GM12878 (cell line): Measurements from ENCODE around the gene TMEM250. TPM values are rescaled to one million over a fixed set of nuclear protein-coding genes. Genes with fewer than 3 reads are reported as not detected.

ENCODE experiments used
- ATAC-seq: fragments of 200-7000 bp; cut with Tn5 transposase; 3 replicates; pipeline ENCODE4 v1.9.1; 2020; ENCODE audit warnings: mild to moderate bottlenecking, moderate library complexity
- BruUV-seq: library from RNA; stranded (reverse); fragments of 400-500 nt; replicated peaks from 2 replicates; lab custom pipeline; 2021; lab: Mats Ljungman, UMichigan
- CTCF ChIA-PET: fragments of 300-600 bp; sonication (Branson Sonifier 250); formaldehyde crosslinking; extraction: SDS; loops from one replicate; lab custom pipeline; 2021; ENCODE audit warnings: inconsistent platforms; lab: Yijun Ruan, JAX
- POLR2A ChIA-PET: fragments of 350-600 bp; formaldehyde crosslinking; extraction: SDS; loops from one replicate; lab custom pipeline; 2021; ENCODE audit warnings: inconsistent platforms; lab: Charles Lee
- RAD21 ChIA-PET: fragments of 300-600 bp; sonication (Branson Sonifier 250); formaldehyde crosslinking; loops from one replicate; lab custom pipeline; 2023; ENCODE audit warnings: antibody characterized with exemption; ENCODE audit not compliant: unreplicated experiment; lab: Charles Lee
- SMC1A ChIA-PET: fragments of 300-600 bp; sonication (Branson Sonifier 250); formaldehyde crosslinking; loops from one replicate; lab custom pipeline; 2023; ENCODE audit not compliant: unreplicated experiment, uncharacterized antibody; lab: Charles Lee
- DNase-seq: peaks from one replicate; pipeline ENCODE4 v3.0.0-alpha.2; 2011; ENCODE audit warnings: low read depth, low spot score
- FAIRE-seq: peaks from 3 replicates; lab custom pipeline; 2011; peaks lifted over from hg19 to GRCh38; lab: Jason Lieb, UNC
- H2AFZ ChIP-seq: 2 replicates; pipeline ENCODE4 v1.6.0; 2011; ENCODE audit warnings: low read depth, low read length, control low read depth; ENCODE audit not compliant: control insufficient read depth
- H3K27ac ChIP-seq: 2 replicates; pipeline ENCODE4 v1.5.1; 2011; ENCODE audit warnings: control low read depth; ENCODE audit not compliant: control insufficient read depth, insufficient read depth
- H3K27me3 ChIP-seq, 2 experiments: replicated peaks in 1 of 2; 2 replicates each; pipeline versions ENCODE4 v1.6.0 to v1.6.1; 2011; ENCODE audit warnings: low read length in 1 of 2; ENCODE audit not compliant: control insufficient read depth in 2 of 2, insufficient read depth in 2 of 2
- H3K36me3 ChIP-seq, 2 experiments: 2 replicates each; pipeline ENCODE4 v1.5.1; 2011; ENCODE audit warnings: low read length in 1 of 2; ENCODE audit not compliant: control insufficient read depth in 2 of 2, insufficient read depth in 2 of 2
- H3K4me1 ChIP-seq: 2 replicates; pipeline ENCODE4 v1.6.1; 2011; ENCODE audit warnings: mild to moderate bottlenecking, low read length, moderate library complexity, mixed read lengths; ENCODE audit not compliant: control insufficient read depth, insufficient read depth
- H3K4me2 ChIP-seq: 2 replicates; pipeline ENCODE4 v1.6.0; 2011; ENCODE audit warnings: control low read depth; ENCODE audit not compliant: control insufficient read depth, insufficient read depth
- H3K4me3 ChIP-seq: fragments of 200-600 bp; sonication (generic); 2 replicates; pipeline ENCODE4 v1.5.1; 2016
- H3K79me2 ChIP-seq: 2 replicates; pipeline ENCODE4 v1.6.0; 2011; ENCODE audit warnings: low read length; ENCODE audit not compliant: control insufficient read depth, insufficient read depth
- H3K9ac ChIP-seq: 2 replicates; pipeline ENCODE4 v1.8.0; 2011; ENCODE audit warnings: low read length, control low read depth, mixed read lengths; ENCODE audit not compliant: control insufficient read depth, insufficient read depth
- H3K9me3 ChIP-seq: replicated peaks from 3 replicates; pipeline ENCODE4 v1.5.1; 2011; ENCODE audit warnings: mild to moderate bottlenecking, low read length; ENCODE audit not compliant: control insufficient read depth, insufficient read depth
- H4K20me1 ChIP-seq: 2 replicates; pipeline ENCODE4 v1.6.0; 2011; ENCODE audit not compliant: control insufficient read depth, insufficient read depth
- BCL3 ChIP-seq: IDR thresholded peaks from 2 replicates; pipeline ENCODE4 v1.6.1; 2011; ENCODE audit warnings: borderline replicate concordance, low read depth, mild to moderate bottlenecking, moderate library complexity, low read length; ENCODE audit not compliant: insufficient read depth, poor library complexity, severe bottlenecking
- BCLAF1 ChIP-seq: fragments of 450-650 bp; IDR thresholded peaks from 2 replicates; pipeline ENCODE4 v1.6.1; 2017; ENCODE audit warnings: antibody characterized with exemption, mild to moderate bottlenecking, moderate library complexity
- CEBPZ ChIP-seq: fragments of 150-350 bp; IDR thresholded peaks from 2 replicates; pipeline ENCODE4 v1.6.1; 2016; ENCODE audit warnings: low read depth, low read length
- EED ChIP-seq: sonication (generic); IDR thresholded peaks from 2 replicates; pipeline ENCODE4 v1.6.1; 2016; ENCODE audit warnings: antibody characterized with exemption, low read depth
- ETV6 ChIP-seq, 2 experiments: fragments of 450-650 bp in 1 of 2; IDR thresholded peaks in 1 of 2; conservative IDR thresholded peaks in 1 of 2; 2 replicates each; pipeline ENCODE4 v1.6.1; 2014; ENCODE audit warnings: antibody characterized with exemption in 1 of 2, borderline replicate concordance in 1 of 2, low read depth in 1 of 2, mild to moderate bottlenecking in 1 of 2, moderate library complexity in 1 of 2
- FOXM1 ChIP-seq: IDR thresholded peaks from 2 replicates; pipeline ENCODE4 v1.6.1; 2012; ENCODE audit warnings: low read depth, mild to moderate bottlenecking, inconsistent platforms, low read length, moderate library complexity
- HDAC6 ChIP-seq: fragments of 200-600 bp; sonication (generic); IDR thresholded peaks from one replicate; pipeline ENCODE4 v1.8.0; 2017; ENCODE audit warnings: antibody characterized with exemption; ENCODE audit not compliant: unreplicated experiment
- IKZF2 ChIP-seq, 2 experiments: fragments of 450-650 bp; IDR thresholded peaks; 2 replicates each; pipeline ENCODE4 v1.6.1; 2017; ENCODE audit warnings: mild to moderate bottlenecking in 2 of 2, moderate library complexity in 2 of 2
- LARP7 ChIP-seq: fragments of 450-650 bp; IDR thresholded peaks from 2 replicates; pipeline ENCODE4 v1.6.1; 2017; ENCODE audit warnings: mild to moderate bottlenecking
- NFIC ChIP-seq: IDR thresholded peaks from 2 replicates; pipeline ENCODE4 v1.6.1; 2012; ENCODE audit warnings: low read depth, mild to moderate bottlenecking, inconsistent platforms, low read length, moderate library complexity
- PML ChIP-seq: IDR thresholded peaks from 2 replicates; pipeline ENCODE4 v1.6.1; 2012; ENCODE audit warnings: low read length, inconsistent platforms
- RAD21 ChIP-seq: IDR thresholded peaks from 2 replicates; pipeline ENCODE4 v1.6.1; 2011; ENCODE audit warnings: mild to moderate bottlenecking, low read depth, low read length, moderate library complexity; ENCODE audit not compliant: insufficient read depth
- RB1 ChIP-seq: fragments of 450-650 bp; formaldehyde crosslinking; IDR thresholded peaks from 2 replicates; pipeline ENCODE4 v1.6.1; 2017; ENCODE audit warnings: mild to moderate bottlenecking, borderline replicate concordance
- RCOR1 ChIP-seq: conservative IDR thresholded peaks from 2 replicates; pipeline ENCODE4 v1.6.1; 2012; ENCODE audit warnings: low read depth, low read length, improper control_type of control experiment
- USF2 ChIP-seq: IDR thresholded peaks from 2 replicates; pipeline ENCODE4 v1.6.1; 2011; ENCODE audit warnings: low read depth, low read length, improper control_type of control experiment, borderline replicate concordance
- ZSCAN29 ChIP-seq: fragments of 450-650 bp; IDR thresholded peaks from 2 replicates; pipeline ENCODE4 v1.6.1; 2017; ENCODE audit warnings: mild to moderate bottlenecking, moderate library complexity
- WGBS: methylation state at CpG from one replicate; pipeline ENCODE4 v1.1.6; 2016; ENCODE audit warnings: low lambda C conversion rate; ENCODE audit not compliant: insufficient replicate concordance, insufficient coverage; ENCODE audit errors: missing lambda C conversion rate; 5-methylcytosine and 5-hydroxymethylcytosine counted together
- in situ Hi-C: fragments of 300-500 bp; cut with MboI; formaldehyde crosslinking; loops from 9 replicates; pipeline ENCODE4 v1.14.3; 2018; ENCODE audit warnings: mixed read lengths
- intact Hi-C: fragments of 100-400 bp; cut with micrococcal nuclease; formaldehyde crosslinking; loops from one replicate; pipeline ENCODE4 v1.14.2; 2022; ENCODE audit not compliant: unreplicated experiment
- polyA plus RNA-seq, 11 experiments: library from polyadenylated mRNA; depleted of rRNA in 4 of 11; unstranded in 6 of 11; stranded (reverse) in 5 of 11; fragments of >200 nt; fragmentation: Nextera tagmentation in 4 of 11; fragmentation: Illumina TruSeq in 1 of 11; extraction: Ambion mirVana in 4 of 11; extraction: Trizol in 1 of 11; gene quantifications; 1 replicate in 1 of 11; 2 replicates in 10 of 11; pipeline versions ENCODE4 v1.2.1 to v1.2.3, GENCODE V29; 2011 to 2016; ENCODE audit warnings: inconsistent platforms in 2 of 11, missing spikeins in 2 of 11, low read depth in 1 of 11
- total RNA-seq, 4 experiments: library from RNA; depleted of rRNA in 3 of 4; stranded (reverse); fragments of >200 nt in 3 of 4; fragmentation: Illumina TruSeq in 1 of 4; extraction: Trizol in 1 of 4; gene quantifications; 2 replicates each; pipeline versions ENCODE4 v1.2.1 to v1.2.3, GENCODE V29; 2013 to 2021

The TMEM250 gene
- total and polyA plus RNA-seq, 10 of the 15 experiments (the other 5 are each of a cell fraction or from before 2014, with no cell fraction given), result 0.39 to 39.9 (median 8.5) TPM

- peaks cover 18% of the 10 kb centered on the region for H3K4me1 ChIP-seq
- BruUV-seq, result no TSS peak
- H3K4me3 ChIP-seq, result no peak overlapping the region
- in situ Hi-C loops, result no loop called here
- H3K36me3 ChIP-seq, result peaks cover 0 to 3% of the 10 kb centered on the region in 2 experiments; a peak in 2 of 4 replicates
- peaks cover 46% of the 10 kb centered on the region for H3K79me2 ChIP-seq
- no peak overlapping the region for H2AFZ ChIP-seq
- ChIA-PET SMC1A (no interaction called here), CTCF (no interaction called here), RAD21 (interaction anchor here (0.9 kb wide), 1 partner anchor 21 kb away, joined by 3 read pairs; no protein-coding TSS in a partner anchor), POLR2A (no interaction called here)
- no peak for FAIRE-seq
- TF ChIP-seq NFIC (no peak), USF2 (no peak), ETV6 (conservative IDR thresholded peaks at IDR 0.05 in 1 of 2, IDR thresholded peaks at IDR 0.05 in 1 of 2; ENCODE audit: borderline replicate concordance in 1 of 2, low read depth in 1 of 2) (no peak), FOXM1 (no peak), LARP7 (no peak), CEBPZ (no peak), RAD21 (no peak), HDAC6 (no peak), BCL3 (no peak), ZSCAN29 (no peak), RCOR1 (no peak), BCLAF1 (no peak), EED (no peak), RB1 (no peak), IKZF2 (IDR thresholded peaks at IDR 0.05) (no peak), PML (no peak)
- no peak for ATAC-seq
- H3K4me2 ChIP-seq, result no peak overlapping the region
- no peaks in the 10 kb centered on the region for H3K9me3 ChIP-seq
- H3K9ac ChIP-seq, result no peak overlapping the region
- H3K27me3 ChIP-seq, result no peaks in the 10 kb centered on the region
- no peaks in the 10 kb centered on the region for H4K20me1 ChIP-seq
- no peak for DNase-seq
- H3K27ac ChIP-seq, result no peak overlapping the region
- intact Hi-C loops, result no loop called here
- WGBS, result 97% methylated on average over 18 of the region's 18 CpGs
These were observed 4.1 kb downstream of the TMEM250 start for GRCh38 chr9:136114610-136115009.
